ENCODE data around the gene RCOR1.

RCOR1 gene

DNA sequence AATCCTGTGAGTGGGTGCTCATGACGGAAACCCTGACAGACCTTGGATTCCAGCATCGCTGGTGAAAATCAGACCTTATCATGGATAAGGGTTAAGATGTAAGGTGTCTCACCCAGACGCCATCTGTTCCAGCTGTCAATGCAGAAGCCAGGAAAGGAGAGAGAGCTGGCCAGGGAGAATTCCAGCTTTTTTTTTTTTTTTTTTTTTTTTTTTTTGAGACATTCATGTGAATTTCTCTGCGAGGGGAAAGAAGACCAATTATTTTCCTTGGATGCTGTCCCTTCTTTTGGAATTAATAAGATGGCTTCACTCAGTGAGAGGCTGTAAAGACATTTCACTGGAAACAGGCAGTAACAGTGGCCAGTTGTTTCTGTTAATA, 186.6 kb downstream of the RCOR1 start:
- peak; percentile 10 for DNase-seq

DNA sequence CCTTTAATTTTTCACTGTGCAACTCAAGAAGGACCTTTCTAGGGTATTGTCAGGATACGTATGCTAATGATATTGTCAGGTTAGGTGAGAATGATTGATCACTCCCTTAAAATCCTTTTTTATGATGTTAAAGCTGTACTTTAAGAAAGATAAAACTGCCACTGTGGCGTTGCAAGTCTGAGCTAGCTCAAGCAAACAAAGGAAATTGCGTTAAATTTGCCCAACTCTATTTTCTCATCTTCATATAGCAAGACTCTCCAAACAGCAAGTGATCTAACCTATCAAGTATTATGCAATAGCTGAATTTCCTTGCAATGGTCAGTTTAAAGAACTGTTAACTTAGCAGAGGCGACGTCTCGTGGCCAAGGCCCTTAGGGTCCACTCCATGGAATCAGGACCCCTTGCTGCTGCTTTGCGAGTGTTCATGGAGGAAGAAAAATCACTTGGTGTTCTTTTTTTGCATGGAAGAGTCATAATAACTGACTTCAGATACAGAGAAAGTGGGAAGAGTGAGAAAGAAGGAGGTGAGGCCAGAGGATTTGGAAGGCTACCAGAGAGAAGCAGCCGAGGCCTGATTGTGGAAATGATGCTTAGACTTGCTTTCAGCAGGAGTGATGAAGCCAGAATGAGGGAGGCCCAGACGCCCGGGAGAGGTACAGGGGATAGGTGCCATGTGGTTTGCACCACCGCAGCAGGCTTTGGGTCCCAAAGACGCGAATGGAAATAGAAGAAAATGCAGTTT, 187.3 kb downstream of the RCOR1 start:
- no peak for DNase-seq
